ENCODE data around the gene SLC38A1.

SLC38A1 gene

GRCh38 chr12:46184798-46185595, 83.8 kb downstream of the SLC38A1 start:
- H3K4me3 ChIP-seq (ENCODE audit: control insufficient read depth, low read depth, low read length): no peak overlapping the region
- DNase-seq (ENCODE audit: low read depth): no peak
- no peak for TF ChIP-seq CTCF (conservative IDR thresholded peaks at IDR 0.05; ENCODE audit: control insufficient read depth, insufficient read depth, low read depth, low read length)

DNA sequence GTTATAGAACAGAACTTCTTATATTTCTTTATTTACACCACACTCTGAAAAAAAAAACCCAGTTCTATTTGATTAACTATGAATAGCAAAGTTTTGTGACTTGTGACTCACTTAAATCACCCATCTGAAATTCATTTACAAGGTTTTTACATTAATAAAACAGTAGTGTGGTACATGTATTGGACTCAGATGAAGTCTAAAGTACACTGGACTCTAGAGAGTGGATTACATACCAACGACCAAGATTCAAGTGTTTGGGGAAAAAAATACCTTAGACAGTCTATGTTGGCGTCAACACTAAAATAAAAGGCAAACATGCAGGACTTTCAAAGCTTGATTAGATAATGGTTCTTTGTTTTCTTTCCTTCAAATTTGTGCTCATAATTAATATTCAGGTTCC, 85.7 kb downstream of the SLC38A1 start:
- no peak for DNase-seq (ENCODE audit: low read depth)
- H3K4me3 ChIP-seq (ENCODE audit: control insufficient read depth, low read depth, low read length): no peak overlapping the region
- TF ChIP-seq CTCF (conservative IDR thresholded peaks at IDR 0.05; ENCODE audit: control insufficient read depth, insufficient read depth, low read depth, low read length): no peak

- no peak for TF ChIP-seq CTCF (conservative IDR thresholded peaks at IDR 0.05; ENCODE audit: control insufficient read depth, insufficient read depth, low read depth, low read length)
- H3K4me3 ChIP-seq (ENCODE audit: control insufficient read depth, low read depth, low read length): no peak overlapping the region
- DNase-seq (ENCODE audit: low read depth): no peak
Observed at GRCh38 chr12:46181465-46181864, 87.4 kb downstream of the SLC38A1 start.

DNA sequence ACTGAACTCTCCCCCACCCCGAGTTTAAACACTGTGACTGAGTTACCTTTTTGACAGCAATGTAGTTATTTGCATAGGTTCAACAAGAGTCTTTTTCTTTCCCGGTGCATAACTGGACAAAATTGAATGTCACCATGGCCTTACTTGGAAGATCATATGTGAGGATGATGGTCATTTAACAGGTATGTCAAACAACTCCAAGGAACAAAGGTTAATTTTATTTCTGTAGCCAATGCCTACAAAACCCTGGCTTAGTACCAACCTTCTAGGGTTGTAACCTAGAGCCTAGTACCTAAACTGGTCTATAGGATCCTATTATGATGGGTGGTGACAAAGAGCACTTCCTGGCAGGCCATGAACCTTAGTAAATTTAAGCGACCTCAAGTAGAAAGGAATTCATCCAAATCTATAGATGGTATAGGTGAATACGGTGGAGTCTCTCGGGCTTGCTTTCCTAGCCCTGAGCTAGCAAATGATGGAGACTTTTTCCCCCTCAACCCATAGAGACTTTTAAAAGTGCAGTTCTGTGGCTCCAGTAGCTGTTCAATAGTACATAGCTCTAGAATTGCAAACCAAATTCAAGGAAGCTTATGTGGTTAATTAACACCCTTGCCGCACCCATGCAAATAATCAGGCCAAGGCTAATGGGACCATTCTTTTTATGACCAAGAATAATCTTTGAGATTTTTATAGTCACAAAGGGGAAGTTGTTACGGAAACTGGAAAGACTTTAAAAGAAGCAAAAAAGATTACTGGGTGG, 89.0 kb downstream of the SLC38A1 start:
- no peak overlapping the region for H3K4me3 ChIP-seq (ENCODE audit: control insufficient read depth, low read depth, low read length)
- no peak for TF ChIP-seq CTCF (conservative IDR thresholded peaks at IDR 0.05; ENCODE audit: control insufficient read depth, insufficient read depth, low read depth, low read length)
- DNase-seq (ENCODE audit: low read depth): no peak

GRCh38 chr12:46177837-46178608, 90.8 kb downstream of the SLC38A1 start:
- TF ChIP-seq CTCF (conservative IDR thresholded peaks at IDR 0.05; ENCODE audit: control insufficient read depth, insufficient read depth, low read depth, low read length): no peak
- no peak for DNase-seq (ENCODE audit: low read depth)
- H3K4me3 ChIP-seq (ENCODE audit: control insufficient read depth, low read depth, low read length): no peak overlapping the region

DNA sequence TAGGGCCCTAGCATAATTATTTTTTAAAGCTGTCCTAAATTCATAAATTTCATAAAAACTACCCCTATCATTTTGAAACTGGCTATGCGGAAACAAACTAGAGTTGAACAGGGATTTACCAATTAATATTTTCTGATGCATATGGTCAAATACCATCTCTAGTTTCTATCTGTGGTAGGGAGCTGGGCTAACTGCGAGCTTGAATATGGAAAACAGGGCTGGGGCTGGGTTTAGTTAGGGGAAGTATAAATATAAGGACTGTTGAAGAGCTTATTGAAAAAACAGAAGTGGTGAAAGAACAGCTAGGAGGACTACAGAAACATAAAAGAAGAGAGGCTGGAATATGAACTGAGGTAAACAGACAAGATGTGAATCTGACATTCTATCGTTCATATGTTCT, 91.8 kb downstream of the SLC38A1 start:
- H3K4me3 ChIP-seq (ENCODE audit: control insufficient read depth, low read depth, low read length): no peak overlapping the region
- DNase-seq (ENCODE audit: low read depth): no peak
- TF ChIP-seq CTCF (conservative IDR thresholded peaks at IDR 0.05; ENCODE audit: control insufficient read depth, insufficient read depth, low read depth, low read length): no peak
